GM23248 (cell line): Measurements from ENCODE around the gene DLG2.

Experiments
- EZH2 ChIP-seq: fragments of 200-600 bp; sonication (generic); IDR thresholded peaks from 2 replicates; pipeline ENCODE4 v1.6.1; 2018; ENCODE audit warnings: antibody characterized with exemption, mild to moderate bottlenecking; ENCODE audit not compliant: insufficient read depth, poor library complexity, severe bottlenecking
- EZH2phosphoT487 ChIP-seq: fragments of 200-600 bp; sonication (generic); IDR thresholded peaks from 2 replicates; pipeline ENCODE4 v1.6.1; 2018; ENCODE audit warnings: antibody characterized with exemption, moderate library complexity, mild to moderate bottlenecking, low read depth; ENCODE audit not compliant: insufficient read depth

- TF ChIP-seq EZH2 (no peak), EZH2phosphoT487 (no peak)
Measured at GRCh38 chr11:85599083-85599482, 28.1 kb downstream of the DLG2 start.
